ENCODE results near the gene MYO5B.
"Not testable (repeated sequence)": the region's sequence is repeated elsewhere in the genome, so short reads cannot be mapped to it uniquely, and the experiment has no call there.

Gene MYO5B

GRCh38 chr18:50097702-50098101, 97.2 kb downstream of the MYO5B start:
- Histone ChIP-seq H3K79me2 (ENCODE audit: insufficient read depth, low read length) (no peaks in the 10 kb centered on the region), H3K27ac (ENCODE audit: low read depth, low read length) (no peak overlapping the region), H3K9me3 (ENCODE audit: insufficient read depth, low read length) (no peaks in the 10 kb centered on the region), H3K4me2 (ENCODE audit: low read depth, low read length, poor library complexity, severe bottlenecking) (no peak overlapping the region), H3K9ac (ENCODE audit: low read length) (no peak overlapping the region), H3K4me3 (ENCODE audit: insufficient read depth, low read length, poor library complexity, severe bottlenecking) (no peak overlapping the region), H3K27me3 (ENCODE audit: low read length) (no peaks in the 10 kb centered on the region), H2AFZ (ENCODE audit: low read depth, low read length, severe bottlenecking) (no peak overlapping the region), H3K9me2 (replicated peaks; ENCODE audit: insufficient read depth, low read length) (no peaks in the 10 kb centered on the region), H4K20me1 (ENCODE audit: low read depth, low read length) (no peaks in the 10 kb centered on the region), H3F3A (ENCODE audit: insufficient read depth) (no peaks in the 10 kb centered on the region), H3K36me3 (ENCODE audit: low read length) (no peaks in the 10 kb centered on the region)
- TF ChIP-seq EZH2phosphoT487 (conservative IDR thresholded peaks at IDR 0.05; ENCODE audit: low read length) (no peak), CTCF (IDR thresholded peaks at IDR 0.05; ENCODE audit: insufficient read depth, low read length, poor library complexity, severe bottlenecking) (no peak)

GRCh38 chr18:50096766-50097435, 98.0 kb downstream of the MYO5B start:
- H3K9me2 ChIP-seq (replicated peaks; ENCODE audit: insufficient read depth, low read length) = no peaks in the 10 kb centered on the region
- no peaks in the 10 kb centered on the region for H3K79me2 ChIP-seq (ENCODE audit: insufficient read depth, low read length)
- no peak overlapping the region for H3K27ac ChIP-seq (ENCODE audit: low read depth, low read length)
- no peak overlapping the region for H2AFZ ChIP-seq (ENCODE audit: low read depth, low read length, severe bottlenecking)
- H4K20me1 ChIP-seq (ENCODE audit: low read depth, low read length) = no peaks in the 10 kb centered on the region
- H3K9me3 ChIP-seq (ENCODE audit: insufficient read depth, low read length) = no peaks in the 10 kb centered on the region
- H3K36me3 ChIP-seq (ENCODE audit: low read length) = no peaks in the 10 kb centered on the region
- H3K4me2 ChIP-seq (ENCODE audit: low read depth, low read length, poor library complexity, severe bottlenecking) = no peak overlapping the region
- no peak overlapping the region for H3K4me3 ChIP-seq (ENCODE audit: insufficient read depth, low read length, poor library complexity, severe bottlenecking)
- TF ChIP-seq CTCF (IDR thresholded peaks at IDR 0.05; ENCODE audit: insufficient read depth, low read length, poor library complexity, severe bottlenecking) (no peak), EZH2phosphoT487 (conservative IDR thresholded peaks at IDR 0.05; ENCODE audit: low read length) (no peak)
- no peak overlapping the region for H3K9ac ChIP-seq (ENCODE audit: low read length)
- H3F3A ChIP-seq (ENCODE audit: insufficient read depth) = no peaks in the 10 kb centered on the region
- H3K27me3 ChIP-seq (ENCODE audit: low read length) = no peaks in the 10 kb centered on the region

GRCh38 chr18:50094786-50095185, 100.2 kb downstream of the MYO5B start:
- H3K79me2 ChIP-seq (ENCODE audit: insufficient read depth, low read length); H3K9me2 ChIP-seq (replicated peaks; ENCODE audit: insufficient read depth, low read length); H3K36me3 ChIP-seq (ENCODE audit: low read length); H3K9me3 ChIP-seq (ENCODE audit: insufficient read depth, low read length); H3K27ac ChIP-seq (ENCODE audit: low read depth, low read length); H3F3A ChIP-seq (ENCODE audit: insufficient read depth); H3K4me3 ChIP-seq (ENCODE audit: insufficient read depth, low read length, poor library complexity, severe bottlenecking); H2AFZ ChIP-seq (ENCODE audit: low read depth, low read length, severe bottlenecking); H4K20me1 ChIP-seq (ENCODE audit: low read depth, low read length); H3K27me3 ChIP-seq (ENCODE audit: low read length); H3K9ac ChIP-seq (ENCODE audit: low read length); H3K4me2 ChIP-seq (ENCODE audit: low read depth, low read length, poor library complexity, severe bottlenecking): not testable (repeated sequence)

GRCh38 chr18:50094221-50094773, 100.7 kb downstream of the MYO5B start:
- no peak overlapping the region for H3K4me3 ChIP-seq (ENCODE audit: insufficient read depth, low read length, poor library complexity, severe bottlenecking)
- no peaks in the 10 kb centered on the region for H3K79me2 ChIP-seq (ENCODE audit: insufficient read depth, low read length)
- H3K9me2 ChIP-seq (replicated peaks; ENCODE audit: insufficient read depth, low read length) = no peaks in the 10 kb centered on the region
- no peaks in the 10 kb centered on the region for H3K9me3 ChIP-seq (ENCODE audit: insufficient read depth, low read length)
- H3K27me3 ChIP-seq (ENCODE audit: low read length) = no peaks in the 10 kb centered on the region
- H3F3A ChIP-seq (ENCODE audit: insufficient read depth) = no peaks in the 10 kb centered on the region
- no peak overlapping the region for H3K4me2 ChIP-seq (ENCODE audit: low read depth, low read length, poor library complexity, severe bottlenecking)
- H3K36me3 ChIP-seq (ENCODE audit: low read length) = no peaks in the 10 kb centered on the region
- H2AFZ ChIP-seq (ENCODE audit: low read depth, low read length, severe bottlenecking) = no peak overlapping the region
- no peak for TF ChIP-seq EZH2phosphoT487 (conservative IDR thresholded peaks at IDR 0.05; ENCODE audit: low read length)
- TF ChIP-seq CTCF (IDR thresholded peaks at IDR 0.05; ENCODE audit: insufficient read depth, low read length, poor library complexity, severe bottlenecking) = no peak
- no peak overlapping the region for H3K9ac ChIP-seq (ENCODE audit: low read length)
- H4K20me1 ChIP-seq (ENCODE audit: low read depth, low read length) = no peaks in the 10 kb centered on the region
- H3K27ac ChIP-seq (ENCODE audit: low read depth, low read length) = no peak overlapping the region
